GM18870 (cell line): ENCODE results near the gene ACAT2.
"Not testable (repeated sequence)": the region's sequence is repeated elsewhere in the genome, so short reads cannot be mapped to it uniquely, and the experiment has no call there.

Experiments
- ATAC-seq: cut with Tn5 transposase; IDR thresholded peaks from one replicate; pipeline ENCODE4 v1.9.1; 2021; ENCODE audit warnings: moderate library complexity; ENCODE audit not compliant: unreplicated experiment

ACAT2 gene

GRCh38 chr6:159729598-159730331 is 32.1 kb upstream of the ACAT2 start:
- ATAC-seq, result no peak

GRCh38 chr6:159730332-159730676 is 31.5 kb upstream of the ACAT2 start:
- no peak for ATAC-seq

- not testable (repeated sequence) for ATAC-seq
These were observed 29.3 kb upstream of the ACAT2 start for GRCh38 chr6:159732550-159732949.

GRCh38 chr6:159733395-159733794 is 28.4 kb upstream of the ACAT2 start:
- not testable (repeated sequence) for ATAC-seq

- ATAC-seq, result no peak
These were observed 24.9 kb upstream of the ACAT2 start for GRCh38 chr6:159736908-159737307.

GRCh38 chr6:159739341-159739740 is 22.5 kb upstream of the ACAT2 start:
- no peak for ATAC-seq

- no peak for ATAC-seq
These were observed 19.7 kb upstream of the ACAT2 start for GRCh38 chr6:159742165-159742564.

GRCh38 chr6:159745081-159745480 is 16.8 kb upstream of the ACAT2 start:
- ATAC-seq, result no peak

- no peak for ATAC-seq
These were observed 15.1 kb upstream of the ACAT2 start for GRCh38 chr6:159746759-159747158.

GRCh38 chr6:159748127-159748526 is 13.7 kb upstream of the ACAT2 start:
- ATAC-seq, result not testable (repeated sequence)

- ATAC-seq, result no peak
These were observed 10.4 kb upstream of the ACAT2 start for GRCh38 chr6:159751448-159751847.

GRCh38 chr6:159753081-159753872 is 8.6 kb upstream of the ACAT2 start:
- no peak for ATAC-seq

- ATAC-seq, result no peak
These were observed 7.4 kb upstream of the ACAT2 start for GRCh38 chr6:159754401-159754800.

- no peak for ATAC-seq
These were observed 6.6 kb upstream of the ACAT2 start for GRCh38 chr6:159754959-159755914.

- no peak for ATAC-seq
These were observed 5.3 kb upstream of the ACAT2 start for GRCh38 chr6:159756508-159756907.

GRCh38 chr6:159758031-159759001 is 3.5 kb upstream of the ACAT2 start:
- ATAC-seq, result no peak

GRCh38 chr6:159759645-159760044 is 2.2 kb upstream of the ACAT2 start:
- no peak for ATAC-seq

- no peak for ATAC-seq
These were observed 1.2 kb upstream of the ACAT2 start for GRCh38 chr6:159760602-159761057.

- ATAC-seq, result peak; percentile 2
These were observed 544 bp upstream of the ACAT2 start for GRCh38 chr6:159761129-159761872.
